Activated CD4-positive, alpha-beta T cell treated with anti-CD3 and anti-CD28 coated beads, Interleukin-2, amount 10 ng/mL, durations not matched to agents 24 days and 14 days (primary cell): ENCODE data around the gene TGFBR2. TPM values are rescaled to one million over a fixed set of nuclear protein-coding genes. Genes with fewer than 3 reads are reported as not detected.

Experiments
- DNase-seq: peaks from one replicate; pipeline ENCODE4 v3.0.0; 2022
- H3K27ac Mint-ChIP-seq: one replicate; pipeline ENCODE4 v1.8.0; 2022; ENCODE audit warnings: mild to moderate bottlenecking, mixed read lengths
- H3K27me3 Mint-ChIP-seq: one replicate; pipeline ENCODE4 v1.8.0; 2022; ENCODE audit warnings: mixed read lengths
- H3K36me3 Mint-ChIP-seq: one replicate; pipeline ENCODE4 v1.8.0; 2022; ENCODE audit warnings: low read depth, mild to moderate bottlenecking, mixed read lengths
- H3K4me1 Mint-ChIP-seq: one replicate; pipeline ENCODE4 v1.8.0; 2021; ENCODE audit warnings: mixed read lengths
- H3K4me3 Mint-ChIP-seq: one replicate; pipeline ENCODE4 v1.8.0; 2022; ENCODE audit warnings: mild to moderate bottlenecking, moderate library complexity, mixed read lengths
- H3K9me3 Mint-ChIP-seq: one replicate; pipeline ENCODE4 v1.8.0; 2021; ENCODE audit warnings: mixed read lengths
- intact Hi-C: fragments of 100-400 bp; cut with micrococcal nuclease; formaldehyde crosslinking; loops from one replicate; pipeline ENCODE4 v1.15.1; 2023
- total RNA-seq: library from RNA; stranded (reverse); gene quantifications from 2 replicates; pipeline ENCODE4 v1.2.3, GENCODE V29; 2022

The TGFBR2 gene
- total RNA-seq, 1 donor from 2014 or later: 47.6 TPM

DNA sequence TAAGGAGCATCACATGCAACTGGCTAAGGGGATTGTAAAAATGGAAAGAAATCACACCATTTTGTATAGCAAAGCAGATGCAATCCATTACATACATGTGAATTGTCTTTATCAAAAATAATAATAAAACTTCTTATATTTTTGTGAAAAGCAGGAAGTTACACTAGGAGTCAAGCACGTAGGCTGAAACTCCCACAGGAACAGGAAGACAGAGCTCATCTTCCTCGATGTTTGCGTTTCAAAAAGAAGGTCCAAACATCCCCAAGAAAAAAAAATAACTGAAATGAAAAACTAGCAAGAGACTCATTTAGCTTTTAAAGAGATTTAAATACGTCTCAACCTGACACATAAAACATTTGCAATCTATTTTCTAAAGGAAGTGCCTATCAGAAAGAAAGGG, 106.6 kb downstream of the TGFBR2 start:
- no peak overlapping the region for H3K27ac Mint-ChIP-seq
- no peak overlapping the region for H3K4me3 Mint-ChIP-seq
- DNase-seq: no peak
- intact Hi-C loops: no loop called here
- peaks cover 4% of the 10 kb centered on the region for H3K4me1 Mint-ChIP-seq
- H3K27me3 Mint-ChIP-seq: peaks cover 2% of the 10 kb centered on the region
- no peaks in the 10 kb centered on the region for H3K9me3 Mint-ChIP-seq
- H3K36me3 Mint-ChIP-seq: no peaks in the 10 kb centered on the region

DNA sequence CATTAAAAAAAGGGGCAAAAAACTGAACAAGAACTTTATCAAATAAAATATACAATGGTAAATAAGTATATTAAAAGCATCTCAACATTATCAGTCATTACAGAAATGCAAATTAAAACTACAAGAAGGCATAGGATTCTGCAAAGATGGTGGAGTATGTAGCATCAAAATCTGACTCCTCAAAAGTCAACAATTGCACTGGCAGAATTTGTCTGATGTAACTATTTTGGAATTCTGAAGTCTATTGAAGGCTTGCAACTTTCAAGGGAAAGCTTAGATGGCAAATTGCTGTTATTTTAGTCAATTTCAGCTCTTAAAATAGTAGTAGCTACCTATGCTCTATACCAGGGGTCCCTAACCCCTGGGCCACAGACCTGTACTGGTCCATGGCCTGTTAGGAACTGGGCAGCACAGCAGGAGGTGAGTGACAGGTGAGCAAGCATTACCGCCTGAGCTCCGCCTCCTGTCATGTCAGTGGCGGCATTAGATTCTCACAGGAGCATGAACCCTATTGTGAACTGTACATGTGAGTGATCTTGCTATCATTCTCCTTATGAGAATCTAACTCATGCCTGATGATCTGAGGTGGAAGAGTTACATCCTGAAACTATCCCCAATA, 107.6 kb downstream of the TGFBR2 start:
- Mint-ChIP-seq H3K27ac (no peak overlapping the region), H3K4me1 (no peaks in the 10 kb centered on the region), H3K27me3 (peaks cover 2% of the 10 kb centered on the region), H3K4me3 (no peak overlapping the region), H3K9me3 (peaks cover 4% of the 10 kb centered on the region), H3K36me3 (no peaks in the 10 kb centered on the region)
- intact Hi-C loops: no loop called here
- DNase-seq: no peak

DNA sequence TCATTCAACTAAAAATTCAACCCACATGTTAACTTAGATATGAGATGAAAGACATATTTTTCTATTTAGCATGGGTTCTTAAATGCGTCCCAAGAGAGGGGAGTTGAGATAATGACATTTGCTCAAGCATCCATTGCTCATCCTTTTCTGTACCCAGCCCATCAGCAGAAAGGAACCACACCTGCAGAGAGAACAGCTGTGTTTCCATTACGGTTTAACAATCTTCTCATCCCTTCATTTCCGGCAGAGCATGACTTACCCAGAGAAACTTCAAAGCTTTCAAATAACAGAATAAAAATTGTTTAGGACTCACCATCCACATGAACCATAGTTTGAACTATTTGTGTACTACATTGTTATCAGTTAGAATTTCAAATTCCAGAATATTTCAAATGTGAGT, 113.1 kb downstream of the TGFBR2 start:
- Mint-ChIP-seq H3K4me1 (no peaks in the 10 kb centered on the region), H3K9me3 (peaks cover 18% of the 10 kb centered on the region), H3K36me3 (no peaks in the 10 kb centered on the region), H3K27me3 (peaks cover 4% of the 10 kb centered on the region), H3K4me3 (no peak overlapping the region), H3K27ac (no peak overlapping the region)
- intact Hi-C loops: no loop called here
- no peak for DNase-seq

DNA sequence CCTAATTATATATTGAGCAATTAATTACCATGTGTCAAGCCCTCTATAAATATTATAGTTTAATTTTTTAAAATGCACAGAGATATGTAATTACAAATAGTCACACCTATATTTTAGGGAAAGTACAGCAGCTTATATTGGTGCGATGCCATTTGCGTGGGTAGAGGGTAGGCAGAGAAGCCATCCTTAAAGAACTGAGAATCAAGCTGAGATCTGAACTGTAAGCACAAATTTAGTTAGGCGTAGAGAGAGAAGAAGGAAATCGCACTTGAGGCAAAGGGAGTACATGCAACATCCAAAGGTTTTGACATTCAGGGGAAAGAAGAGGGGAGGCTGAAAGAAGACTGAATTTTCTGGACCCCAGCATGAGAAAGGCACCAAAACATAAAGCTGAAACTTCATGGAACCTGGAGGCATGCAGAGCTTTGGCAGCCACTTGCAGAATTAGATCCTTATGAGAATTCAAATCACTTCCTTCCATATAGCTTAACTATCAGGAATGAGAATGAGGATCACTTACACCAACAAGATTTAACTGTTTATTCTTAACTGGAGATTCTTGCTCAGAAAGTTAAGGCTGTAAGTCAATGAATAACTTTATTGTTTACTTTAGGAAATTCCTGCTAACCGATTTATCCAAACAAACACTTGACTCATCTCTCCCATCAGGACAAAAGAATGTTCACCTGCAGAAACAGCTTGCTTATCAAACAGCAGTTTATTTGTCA, 114.3 kb downstream of the TGFBR2 start:
- DNase-seq: no peak
- no peaks in the 10 kb centered on the region for H3K36me3 Mint-ChIP-seq
- H3K4me1 Mint-ChIP-seq: peaks cover 2% of the 10 kb centered on the region
- H3K27ac Mint-ChIP-seq: no peak overlapping the region
- H3K27me3 Mint-ChIP-seq: peaks cover 4% of the 10 kb centered on the region
- H3K9me3 Mint-ChIP-seq: peaks cover 25% of the 10 kb centered on the region
- intact Hi-C loops: no loop called here
- H3K4me3 Mint-ChIP-seq: no peak overlapping the region

DNA sequence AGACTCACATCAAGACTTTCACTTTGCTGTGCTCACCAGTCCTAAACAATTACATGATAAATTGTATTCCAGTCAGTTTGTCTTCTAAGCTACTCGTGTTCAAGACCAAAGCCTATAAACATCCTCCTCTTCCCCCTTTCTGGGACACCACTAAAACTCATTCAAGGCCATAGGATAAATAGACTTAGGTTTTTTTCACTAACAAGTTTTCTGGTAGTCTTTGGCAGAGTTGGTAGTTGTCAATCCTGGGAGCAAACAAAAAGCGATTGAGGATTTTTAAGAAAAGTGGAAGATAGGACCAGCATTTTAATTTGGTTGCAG, 114.9 kb downstream of the TGFBR2 start:
- intact Hi-C loops: no loop called here
- peaks cover 2% of the 10 kb centered on the region for H3K4me1 Mint-ChIP-seq
- H3K4me3 Mint-ChIP-seq: no peak overlapping the region
- H3K9me3 Mint-ChIP-seq: peaks cover 25% of the 10 kb centered on the region
- DNase-seq: no peak
- H3K27me3 Mint-ChIP-seq: peaks cover 4% of the 10 kb centered on the region
- H3K36me3 Mint-ChIP-seq: no peaks in the 10 kb centered on the region
- no peak overlapping the region for H3K27ac Mint-ChIP-seq

DNA sequence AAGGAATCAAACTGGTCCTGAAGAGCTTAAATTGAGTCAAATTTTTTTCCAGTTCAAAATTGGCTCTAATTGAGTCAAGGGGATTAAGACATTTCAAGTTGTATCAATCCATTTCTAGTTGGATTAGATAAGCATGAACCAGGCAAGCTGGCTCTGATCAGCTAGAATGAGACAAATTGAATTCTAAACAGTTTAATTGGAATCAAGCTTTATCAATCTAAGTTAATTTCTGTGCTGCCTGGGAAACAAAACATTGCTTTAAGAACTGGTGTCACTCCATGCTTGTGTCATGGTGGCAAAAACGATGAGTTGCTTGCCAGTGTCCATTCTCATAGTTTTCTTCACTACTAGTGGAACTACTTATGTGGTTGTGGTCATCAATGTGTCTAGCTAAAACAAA, 116.8 kb downstream of the TGFBR2 start:
- H3K4me1 Mint-ChIP-seq: peaks cover 2% of the 10 kb centered on the region
- intact Hi-C loops: no loop called here
- H3K9me3 Mint-ChIP-seq: peaks cover 25% of the 10 kb centered on the region
- no peak overlapping the region for H3K27ac Mint-ChIP-seq
- H3K27me3 Mint-ChIP-seq: peaks cover 2% of the 10 kb centered on the region
- no peak overlapping the region for H3K4me3 Mint-ChIP-seq
- DNase-seq: no peak
- H3K36me3 Mint-ChIP-seq: no peaks in the 10 kb centered on the region

DNA sequence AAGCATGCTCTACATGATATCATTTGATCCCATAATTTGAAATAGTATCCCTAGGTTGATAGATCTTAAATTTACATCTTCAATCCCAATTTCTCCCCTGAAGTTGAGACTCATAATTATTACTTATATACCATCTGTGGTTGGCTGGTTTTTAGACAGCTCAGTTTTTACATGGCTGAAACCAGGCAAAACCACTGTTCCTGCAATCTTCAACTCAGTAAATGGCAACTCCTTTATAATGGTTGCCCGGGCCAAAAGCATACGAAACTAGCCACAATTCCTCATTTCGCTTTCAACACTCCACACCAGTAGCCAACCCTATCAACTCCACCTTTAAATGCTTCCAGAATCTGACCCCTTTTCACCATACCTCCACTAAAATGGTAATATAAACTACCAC, 118.5 kb downstream of the TGFBR2 start:
- DNase-seq: no peak
- peaks cover 2% of the 10 kb centered on the region for H3K27me3 Mint-ChIP-seq
- intact Hi-C loops: no loop called here
- peaks cover 2% of the 10 kb centered on the region for H3K36me3 Mint-ChIP-seq
- H3K4me1 Mint-ChIP-seq: peaks cover 6% of the 10 kb centered on the region
- peaks cover 22% of the 10 kb centered on the region for H3K9me3 Mint-ChIP-seq
- no peak overlapping the region for H3K27ac Mint-ChIP-seq
- H3K4me3 Mint-ChIP-seq: no peak overlapping the region

DNA sequence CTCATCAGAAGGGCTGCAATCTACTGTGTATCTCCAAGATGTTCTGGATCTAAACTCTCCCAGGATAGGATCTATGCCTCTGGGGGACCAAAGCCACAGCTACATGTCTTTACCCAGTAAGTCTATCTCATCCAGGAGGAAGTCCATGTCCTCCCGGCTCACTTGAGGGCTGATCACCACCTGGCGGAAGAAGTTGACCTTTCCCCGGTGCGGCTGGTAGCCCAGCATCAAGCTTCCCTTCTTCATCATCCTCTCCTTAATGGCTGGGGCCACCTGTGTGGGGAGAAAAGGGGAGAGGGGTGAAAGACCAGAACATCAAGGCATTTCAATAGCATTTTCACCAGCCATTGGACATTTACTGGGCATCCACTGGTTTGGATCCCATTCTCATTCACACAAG, 121.7 kb downstream of the TGFBR2 start:
- H3K36me3 Mint-ChIP-seq: peaks cover 2% of the 10 kb centered on the region
- peaks cover 11% of the 10 kb centered on the region for H3K9me3 Mint-ChIP-seq
- DNase-seq: no peak
- intact Hi-C loops: no loop called here
- H3K4me3 Mint-ChIP-seq: no peak overlapping the region
- peaks cover 8% of the 10 kb centered on the region for H3K4me1 Mint-ChIP-seq
- no peaks in the 10 kb centered on the region for H3K27me3 Mint-ChIP-seq
- no peak overlapping the region for H3K27ac Mint-ChIP-seq

DNA sequence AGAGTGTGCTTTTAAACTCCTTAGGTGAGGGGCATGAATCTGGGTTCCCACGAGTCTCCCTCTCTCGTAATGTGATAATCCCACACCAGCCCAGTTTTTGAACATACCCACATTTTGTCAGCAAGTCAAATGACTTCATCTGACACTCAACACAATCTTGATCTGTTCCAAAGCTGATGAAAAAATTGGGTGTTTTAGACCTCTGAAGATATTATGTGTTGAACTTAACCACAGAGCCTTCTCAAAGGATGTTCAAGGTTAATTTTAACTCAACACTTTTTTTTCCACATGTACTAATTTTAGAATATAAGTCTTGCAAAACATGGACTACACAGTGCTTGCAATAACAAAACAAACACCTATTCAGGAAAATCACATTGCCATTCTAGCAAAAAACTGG, 123.1 kb downstream of the TGFBR2 start:
- H3K36me3 Mint-ChIP-seq: peaks cover 2% of the 10 kb centered on the region
- H3K27ac Mint-ChIP-seq: no peak overlapping the region
- no peak for DNase-seq
- H3K9me3 Mint-ChIP-seq: peaks cover 11% of the 10 kb centered on the region
- H3K4me3 Mint-ChIP-seq: no peak overlapping the region
- intact Hi-C loops: no loop called here
- no peaks in the 10 kb centered on the region for H3K27me3 Mint-ChIP-seq
- peaks cover 15% of the 10 kb centered on the region for H3K4me1 Mint-ChIP-seq

DNA sequence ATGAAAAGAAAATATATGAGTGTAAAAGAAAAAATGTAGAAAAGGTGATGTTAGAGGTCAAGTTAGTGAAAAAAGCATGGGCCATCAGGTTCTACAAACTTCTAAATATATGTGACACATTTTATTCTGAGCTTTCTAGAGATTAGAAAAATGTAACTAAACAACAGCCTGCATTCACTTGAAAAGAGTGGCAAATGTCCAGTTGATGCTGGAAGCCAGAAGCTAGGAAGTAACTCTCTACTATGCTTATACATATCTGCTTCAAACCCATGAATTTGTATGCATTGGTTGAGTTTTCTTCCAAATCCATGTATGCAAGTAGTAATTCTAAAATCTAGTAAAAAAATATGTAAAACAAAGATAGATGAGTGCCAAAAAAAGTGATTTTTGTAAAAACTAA, 123.5 kb downstream of the TGFBR2 start:
- peaks cover 19% of the 10 kb centered on the region for H3K4me1 Mint-ChIP-seq
- no peak overlapping the region for H3K27ac Mint-ChIP-seq
- H3K27me3 Mint-ChIP-seq: no peaks in the 10 kb centered on the region
- peaks cover 11% of the 10 kb centered on the region for H3K9me3 Mint-ChIP-seq
- no peak overlapping the region for H3K4me3 Mint-ChIP-seq
- no peak for DNase-seq
- intact Hi-C loops: no loop called here
- H3K36me3 Mint-ChIP-seq: peaks cover 2% of the 10 kb centered on the region

DNA sequence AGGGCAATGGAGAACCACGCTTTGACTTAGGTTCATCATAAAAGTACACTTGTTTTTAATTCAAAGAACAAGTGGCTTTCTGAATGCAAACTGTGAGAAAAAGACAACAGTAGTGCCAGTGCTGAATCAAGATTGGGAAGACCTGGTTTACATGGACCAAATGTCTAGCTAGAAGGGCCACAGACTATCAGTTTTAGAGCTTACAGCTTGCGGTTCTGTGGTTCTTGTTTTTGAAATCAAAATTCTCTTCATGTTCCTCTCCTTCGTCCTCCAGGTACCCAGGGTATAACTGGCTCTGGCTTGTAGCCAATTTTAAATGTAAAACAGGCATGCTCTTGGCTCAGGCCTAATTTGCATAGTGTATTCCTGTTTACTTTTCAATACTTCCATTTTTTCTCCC, 124.6 kb downstream of the TGFBR2 start:
- Mint-ChIP-seq H3K4me1 (peaks cover 17% of the 10 kb centered on the region), H3K27me3 (no peaks in the 10 kb centered on the region), H3K36me3 (peaks cover 2% of the 10 kb centered on the region), H3K9me3 (peaks cover 9% of the 10 kb centered on the region), H3K4me3 (no peak overlapping the region), H3K27ac (no peak overlapping the region)
- intact Hi-C loops: no loop called here
- DNase-seq: no peak

DNA sequence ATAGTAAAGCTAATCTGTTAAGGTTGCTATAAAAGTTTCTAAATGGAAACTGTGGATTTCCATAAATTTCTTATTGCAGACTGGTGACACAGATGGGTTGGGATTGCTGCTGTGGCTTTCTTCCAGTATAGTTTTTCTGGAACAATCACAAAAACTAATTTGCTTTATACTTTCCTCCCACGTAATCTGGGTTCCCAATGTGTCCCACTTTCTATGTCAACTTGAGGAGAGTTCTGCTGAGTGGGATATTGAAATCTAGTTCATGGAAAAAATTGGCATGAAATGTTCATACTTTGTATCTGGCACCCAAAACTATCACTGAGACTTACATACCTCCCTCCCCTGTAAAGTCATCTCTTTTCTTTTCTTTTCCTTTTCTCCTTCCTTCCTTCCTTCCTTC, 126.8 kb downstream of the TGFBR2 start:
- peaks cover 9% of the 10 kb centered on the region for H3K9me3 Mint-ChIP-seq
- no peak overlapping the region for H3K4me3 Mint-ChIP-seq
- intact Hi-C loops: no loop called here
- peaks cover 2% of the 10 kb centered on the region for H3K36me3 Mint-ChIP-seq
- peaks cover 22% of the 10 kb centered on the region for H3K4me1 Mint-ChIP-seq
- no peak for DNase-seq
- H3K27me3 Mint-ChIP-seq: no peaks in the 10 kb centered on the region
- H3K27ac Mint-ChIP-seq: no peak overlapping the region

DNA sequence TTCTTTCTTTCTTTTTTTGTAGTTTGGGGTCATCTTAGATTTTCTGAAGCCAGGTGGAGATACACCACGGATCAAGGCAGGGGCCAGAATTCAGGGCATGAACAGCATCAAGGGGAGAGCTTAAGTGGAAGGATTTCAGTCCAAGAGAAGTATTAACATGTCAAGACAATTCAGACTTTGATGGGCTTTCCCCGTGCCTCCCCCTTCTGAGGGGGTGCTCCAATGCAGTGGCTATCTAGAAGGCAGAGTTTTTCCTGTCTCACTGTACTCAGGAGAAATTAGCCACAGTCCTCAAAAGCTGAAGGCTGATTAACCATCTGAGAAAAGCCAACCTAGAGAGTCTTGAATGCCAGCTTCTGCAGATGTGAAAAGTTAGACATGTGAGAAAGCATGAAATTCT, 127.3 kb downstream of the TGFBR2 start:
- Mint-ChIP-seq H3K27ac (no peak overlapping the region), H3K9me3 (peaks cover 9% of the 10 kb centered on the region), H3K4me1 (peaks cover 24% of the 10 kb centered on the region), H3K36me3 (no peaks in the 10 kb centered on the region), H3K4me3 (no peak overlapping the region), H3K27me3 (no peaks in the 10 kb centered on the region)
- DNase-seq: no peak
- intact Hi-C loops: no loop called here

DNA sequence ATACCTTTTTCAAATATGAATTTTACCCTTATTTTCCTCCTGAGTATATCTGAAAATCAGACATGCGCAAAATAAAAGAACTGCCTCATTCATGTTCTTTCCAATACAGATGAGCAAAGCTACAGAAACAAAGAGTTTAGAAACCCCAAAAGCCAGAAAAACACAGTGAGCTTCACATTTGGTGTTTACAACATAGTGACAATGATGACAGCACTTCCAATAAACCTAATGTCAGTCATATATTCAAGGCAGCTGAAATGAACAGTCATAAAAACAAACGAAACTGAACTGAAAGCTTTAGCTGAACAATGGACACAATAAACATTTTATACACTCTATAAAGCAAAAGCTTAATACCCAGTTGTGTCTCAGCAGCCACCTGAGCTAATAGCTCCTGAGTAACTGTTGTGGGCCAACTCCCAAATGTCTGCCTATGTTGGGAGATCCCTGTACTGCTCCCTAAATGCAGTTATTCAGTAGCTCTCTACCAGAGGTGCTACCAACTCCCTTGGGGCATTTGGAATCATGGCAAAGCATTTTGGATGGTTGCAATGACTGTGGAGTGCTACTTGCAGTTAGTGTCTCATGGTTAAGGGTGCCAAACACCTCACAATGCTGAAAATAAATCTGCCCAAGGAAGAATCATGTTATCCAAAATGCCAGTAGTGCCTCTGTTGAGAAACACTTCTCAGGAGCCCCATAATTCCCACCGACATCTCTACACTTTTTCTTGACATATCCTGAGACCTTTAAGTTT, 131.5 kb downstream of the TGFBR2 start:
- Mint-ChIP-seq H3K27me3 (no peaks in the 10 kb centered on the region), H3K27ac (no peak overlapping the region), H3K4me1 (peaks cover 20% of the 10 kb centered on the region), H3K36me3 (no peaks in the 10 kb centered on the region), H3K9me3 (peaks cover 9% of the 10 kb centered on the region), H3K4me3 (no peak overlapping the region)
- DNase-seq: no peak
- intact Hi-C loops: no loop called here
